SK-N-SH treated with all-trans-retinoic acid at 6 μM for 48 hours (cell line): ENCODE results near the gene CLEC18C.
"Not testable (repeated sequence)": the region's sequence is repeated elsewhere in the genome, so short reads cannot be mapped to it uniquely, and the experiment has no call there.

ENCODE experiments used
- ATAC-seq: fragments of 200-7000 bp; cut with Tn5 transposase; 3 replicates; pipeline ENCODE4 v1.9.1; 2020; ENCODE audit warnings: mild to moderate bottlenecking, moderate library complexity
- ARNTL ChIP-seq: fragments of 450-650 bp; formaldehyde crosslinking; IDR thresholded peaks from 2 replicates; pipeline ENCODE4 v1.5.0; 2020; ENCODE audit warnings: low read depth, mild to moderate bottlenecking, moderate library complexity, borderline replicate concordance
- BACH2 ChIP-seq: fragments of 250-450 bp; sonication (Bioruptor Pico); IDR thresholded peaks from 2 replicates; pipeline ENCODE4 v1.9.0; 2021; ENCODE audit warnings: mild to moderate bottlenecking, borderline replicate concordance
- CSDC2 ChIP-seq: fragments of 250-450 bp; sonication (Bioruptor Pico); IDR thresholded peaks from 2 replicates; pipeline ENCODE4 v1.5.0; 2020; ENCODE audit warnings: mild to moderate bottlenecking, moderate library complexity
- GLIS3 ChIP-seq: fragments of 250-450 bp; sonication (Bioruptor Pico); IDR thresholded peaks from 2 replicates; pipeline ENCODE4 v1.5.0; 2020; ENCODE audit warnings: mild to moderate bottlenecking, moderate library complexity
- ISL1 ChIP-seq: fragments of 250-450 bp; sonication (Bioruptor Pico); IDR thresholded peaks from 2 replicates; pipeline ENCODE4 v2.1.2; 2022; ENCODE audit warnings: mild to moderate bottlenecking, moderate library complexity
- OSR1 ChIP-seq: fragments of 250-450 bp; sonication (Bioruptor Pico); IDR thresholded peaks from 2 replicates; pipeline ENCODE4 v1.8.0; 2022; ENCODE audit warnings: moderate library complexity, mild to moderate bottlenecking, inconsistent platforms
- RARB ChIP-seq: fragments of 250-450 bp; sonication (Bioruptor Pico); IDR thresholded peaks from 2 replicates; pipeline ENCODE4 v1.8.0; 2021; ENCODE audit warnings: mild to moderate bottlenecking, moderate library complexity
- SNAI2 ChIP-seq: fragments of 250-450 bp; sonication (Bioruptor Pico); IDR thresholded peaks from 2 replicates; pipeline ENCODE4 v1.5.0; 2020; ENCODE audit warnings: mild to moderate bottlenecking, moderate library complexity
- TCF4 ChIP-seq: fragments of 250-450 bp; sonication (Bioruptor Pico); IDR thresholded peaks from 2 replicates; pipeline ENCODE4 v1.8.0; 2021; ENCODE audit warnings: mild to moderate bottlenecking, moderate library complexity, borderline replicate concordance
- TSHZ2 ChIP-seq: fragments of 250-450 bp; sonication (Bioruptor Pico); IDR thresholded peaks from 2 replicates; pipeline ENCODE4 v1.5.0; 2020; ENCODE audit warnings: mild to moderate bottlenecking, moderate library complexity
- ZFP3 ChIP-seq: fragments of 250-450 bp; sonication (Bioruptor Pico); IDR thresholded peaks from 2 replicates; pipeline ENCODE4 v1.5.0; 2020; ENCODE audit warnings: mild to moderate bottlenecking, moderate library complexity
- ZFP30 ChIP-seq: fragments of 450-650 bp; formaldehyde crosslinking; IDR thresholded peaks from 2 replicates; pipeline ENCODE4 v1.5.0; 2022; ENCODE audit warnings: mild to moderate bottlenecking, moderate library complexity
- ZNF565 ChIP-seq: fragments of 450-650 bp; formaldehyde crosslinking; conservative IDR thresholded peaks from 2 replicates; pipeline ENCODE4 v1.5.0; 2020; ENCODE audit warnings: low read depth, mild to moderate bottlenecking, moderate library complexity
- ZNF8 ChIP-seq: fragments of 450-650 bp; formaldehyde crosslinking; IDR thresholded peaks from 2 replicates; pipeline ENCODE4 v1.5.0; 2020; ENCODE audit warnings: mild to moderate bottlenecking, moderate library complexity
- TF ChIP-seq, protein P1 (sequence below): fragments of 250-450 bp; sonication (Bioruptor Pico); IDR thresholded peaks from 2 replicates; pipeline ENCODE4 v1.8.0; 2020; ENCODE audit warnings: mild to moderate bottlenecking, moderate library complexity, borderline replicate concordance

The CLEC18C gene

GRCh38 chr16:70173212-70173837 is at the start of gene CLEC18C:
TSS of gene CLEC18C (plus strand) at chr16:70173787. CDS start at chr16:70174279, 492 bp downstream.
- not testable (repeated sequence) for ATAC-seq

GRCh38 chr16:70123822-70124221 is 49.8 kb upstream of the CLEC18C start:
- not testable (repeated sequence) for ATAC-seq

GRCh38 chr16:70126226-70126625 is 47.4 kb upstream of the CLEC18C start:
- not testable (repeated sequence) for ATAC-seq

- not testable (repeated sequence) for ATAC-seq
Measured at GRCh38 chr16:70127706-70128105, 45.9 kb upstream of the CLEC18C start.

DNA sequence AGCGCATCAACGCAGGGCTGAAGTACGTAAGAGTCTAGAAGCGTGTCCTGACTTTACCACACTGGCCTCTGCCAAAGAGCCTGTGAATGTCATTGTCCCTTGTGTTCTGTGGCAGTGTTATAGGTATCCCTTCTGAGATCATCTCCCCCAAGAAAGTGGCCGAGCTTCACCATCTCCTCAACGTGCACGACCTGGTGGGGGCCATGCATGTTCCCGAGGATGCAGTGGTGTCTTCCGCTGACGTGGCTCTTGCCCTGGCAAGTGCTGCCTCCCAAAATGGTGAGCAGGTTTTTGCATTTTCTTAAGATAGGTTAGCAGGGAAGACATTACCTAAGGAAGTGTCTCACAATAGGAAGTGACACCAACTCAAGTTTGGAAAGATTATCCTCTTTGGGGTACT is 44.7 kb upstream of the CLEC18C start:
- not testable (repeated sequence) for ATAC-seq

DNA sequence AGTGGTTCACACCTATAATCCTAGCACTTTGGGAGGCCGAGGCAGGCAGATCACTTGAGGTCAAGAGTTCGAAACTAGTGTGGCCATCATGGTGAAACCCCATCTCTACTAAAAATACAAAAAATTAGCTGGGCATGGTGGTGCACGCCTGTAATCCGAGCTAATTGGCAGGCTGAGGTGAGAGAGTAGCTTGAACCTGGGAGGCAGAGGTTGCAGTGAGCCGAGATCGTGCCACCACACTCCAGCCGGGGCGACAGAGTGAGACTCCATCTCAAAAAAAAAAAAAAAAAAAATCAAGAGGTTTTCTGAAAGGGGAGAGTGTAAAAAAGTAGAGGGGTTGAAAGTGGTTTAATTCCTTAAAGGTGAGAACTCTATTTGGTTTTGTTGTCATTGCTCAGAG is 37.8 kb upstream of the CLEC18C start:
- not testable (repeated sequence) for ATAC-seq

DNA sequence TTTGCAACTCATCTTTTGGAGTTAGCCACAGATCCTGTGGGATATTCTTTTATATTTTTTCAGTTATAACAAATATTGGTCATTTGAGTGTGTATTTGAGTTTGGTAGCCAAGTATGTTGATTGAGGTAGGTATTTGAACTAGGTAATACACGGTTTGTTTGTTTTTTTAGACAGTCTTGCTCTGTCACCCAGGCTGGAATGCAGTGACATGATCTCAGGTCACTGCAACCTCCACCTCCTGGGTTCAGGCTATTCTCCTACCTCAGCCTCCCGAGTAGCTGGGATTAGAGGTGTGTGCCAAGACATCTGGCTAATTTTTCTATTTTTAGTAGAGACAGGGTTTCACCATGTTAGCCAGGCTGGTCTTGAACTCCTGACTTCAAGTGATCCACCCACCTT is 37.0 kb upstream of the CLEC18C start:
- ATAC-seq = not testable (repeated sequence)

GRCh38 chr16:70142739-70143138 is 30.8 kb upstream of the CLEC18C start:
- not testable (repeated sequence) for ATAC-seq

DNA sequence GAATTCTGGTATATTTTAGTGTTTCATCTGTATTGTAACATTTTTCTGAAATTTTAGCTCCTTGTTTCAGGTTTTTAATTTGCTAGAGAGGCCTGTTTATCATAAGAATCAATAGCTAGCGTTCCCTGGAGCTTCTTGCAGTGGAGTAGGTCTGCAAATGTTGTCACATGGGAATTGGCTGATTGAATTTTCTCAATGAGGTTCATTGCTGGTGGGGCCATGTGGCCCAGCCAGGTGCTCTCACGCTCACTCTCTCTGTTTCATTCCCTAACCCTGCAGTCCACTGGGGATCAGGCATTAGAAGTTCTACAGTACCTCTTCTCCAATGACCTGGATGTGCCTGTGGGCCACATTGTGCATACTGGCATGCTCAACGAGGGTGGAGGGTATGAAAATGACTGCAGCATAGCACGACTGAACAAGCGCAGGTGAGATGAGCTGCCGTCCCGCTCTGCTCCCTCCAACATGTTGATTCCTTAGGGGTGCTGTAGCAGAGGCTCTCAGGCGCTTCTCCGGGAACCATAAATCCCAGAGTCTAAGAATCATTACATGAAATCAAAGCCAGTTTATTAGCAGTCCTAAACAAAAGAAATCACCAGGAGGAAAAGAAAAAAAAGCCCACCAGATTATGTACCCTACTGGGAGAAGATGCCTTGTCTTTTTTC is 30.2 kb upstream of the CLEC18C start:
- ATAC-seq = not testable (repeated sequence)

- not testable (repeated sequence) for ATAC-seq
Measured at GRCh38 chr16:70147853-70148252, 25.7 kb upstream of the CLEC18C start.

DNA sequence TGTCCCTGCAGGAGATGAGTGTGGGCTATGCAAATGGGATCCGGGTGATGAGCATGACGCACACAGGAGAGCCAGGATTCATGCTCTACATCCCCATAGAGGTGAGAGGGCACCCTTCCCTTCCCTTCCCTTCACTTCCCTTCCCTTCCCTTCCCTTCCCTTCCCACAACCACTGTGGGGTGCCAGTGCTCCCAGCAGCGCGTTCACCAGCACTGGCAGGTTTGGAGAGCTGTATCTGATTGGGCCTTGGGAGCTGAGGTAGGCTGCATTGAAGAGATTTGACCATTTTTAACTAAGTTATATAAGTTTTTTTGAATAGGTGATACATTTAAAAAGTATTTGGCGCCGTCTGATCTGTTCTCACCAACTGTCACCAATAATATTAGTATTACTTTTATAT is 25.1 kb upstream of the CLEC18C start:
- ATAC-seq = not testable (repeated sequence)

DNA sequence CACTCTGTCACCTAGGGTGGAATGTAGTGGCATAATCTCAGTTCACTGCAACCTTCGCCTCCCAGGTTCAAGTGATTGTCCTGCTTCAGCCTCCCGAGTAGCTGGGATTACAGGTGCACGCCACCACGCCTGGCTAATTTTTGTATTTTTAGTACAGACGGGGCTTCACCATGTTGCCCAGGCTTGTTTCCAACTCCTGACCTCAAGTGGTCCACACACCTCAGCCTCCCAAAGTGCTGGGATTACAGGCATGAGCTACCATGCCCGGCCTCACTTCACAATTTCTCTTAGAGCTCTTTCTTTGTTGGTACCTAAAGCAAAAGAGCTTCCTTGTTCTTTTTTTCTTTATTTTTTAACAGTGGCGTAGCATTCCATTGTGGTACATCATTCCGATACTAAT is 24.3 kb upstream of the CLEC18C start:
- not testable (repeated sequence) for ATAC-seq

GRCh38 chr16:70151391-70151790 is 22.2 kb upstream of the CLEC18C start:
- ATAC-seq = no peak
- TF ChIP-seq GLIS3 (CRISPR knock-in tag) (no peak), RARB (CRISPR knock-in tag) (no peak)

DNA sequence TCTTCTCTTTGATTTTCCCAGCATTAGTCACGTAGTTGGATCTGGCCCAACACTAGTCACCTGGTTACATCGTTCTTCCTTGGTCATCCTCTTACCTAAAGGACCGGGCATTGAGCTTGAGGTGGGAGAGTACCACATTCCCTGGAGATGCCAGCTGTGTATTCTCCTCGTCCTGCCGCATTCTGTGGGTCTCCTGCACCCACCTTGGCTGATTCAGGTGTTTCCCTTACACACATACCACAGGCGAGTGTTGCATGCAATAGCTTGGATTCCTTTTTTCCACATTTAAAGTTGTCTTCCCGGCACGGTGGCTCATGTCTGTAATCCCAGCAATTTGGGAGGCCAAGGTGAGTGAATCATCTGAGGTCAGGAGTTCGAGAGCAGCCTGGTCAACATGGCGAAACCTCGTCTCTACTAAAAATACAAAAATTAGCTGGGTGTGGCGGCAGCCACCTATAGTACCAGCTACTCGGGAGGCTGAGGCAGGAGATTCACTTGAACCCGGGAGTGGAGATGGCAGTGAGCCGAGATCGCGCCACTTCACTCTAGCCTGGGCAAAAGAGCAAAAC is 21.6 kb upstream of the CLEC18C start:
- ATAC-seq = no peak
- TF ChIP-seq, protein P1, sequence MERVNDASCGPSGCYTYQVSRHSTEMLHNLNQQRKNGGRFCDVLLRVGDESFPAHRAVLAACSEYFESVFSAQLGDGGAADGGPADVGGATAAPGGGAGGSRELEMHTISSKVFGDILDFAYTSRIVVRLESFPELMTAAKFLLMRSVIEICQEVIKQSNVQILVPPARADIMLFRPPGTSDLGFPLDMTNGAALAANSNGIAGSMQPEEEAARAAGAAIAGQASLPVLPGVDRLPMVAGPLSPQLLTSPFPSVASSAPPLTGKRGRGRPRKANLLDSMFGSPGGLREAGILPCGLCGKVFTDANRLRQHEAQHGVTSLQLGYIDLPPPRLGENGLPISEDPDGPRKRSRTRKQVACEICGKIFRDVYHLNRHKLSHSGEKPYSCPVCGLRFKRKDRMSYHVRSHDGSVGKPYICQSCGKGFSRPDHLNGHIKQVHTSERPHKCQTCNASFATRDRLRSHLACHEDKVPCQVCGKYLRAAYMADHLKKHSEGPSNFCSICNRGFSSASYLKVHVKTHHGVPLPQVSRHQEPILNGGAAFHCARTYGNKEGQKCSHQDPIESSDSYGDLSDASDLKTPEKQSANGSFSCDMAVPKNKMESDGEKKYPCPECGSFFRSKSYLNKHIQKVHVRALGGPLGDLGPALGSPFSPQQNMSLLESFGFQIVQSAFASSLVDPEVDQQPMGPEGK (CRISPR knock-in tag) = no peak
- no peak for TF ChIP-seq SNAI2
- no peak for TF ChIP-seq CSDC2 (CRISPR knock-in tag)
- no peak for TF ChIP-seq ZNF565 (CRISPR knock-in tag)
- TF ChIP-seq OSR1 = no peak
- no peak for TF ChIP-seq ARNTL
- no peak for TF ChIP-seq ZNF8 (CRISPR knock-in tag)
- TF ChIP-seq TCF4 (CRISPR knock-in tag) = no peak
- no peak for TF ChIP-seq ZFP30 (CRISPR knock-in tag)
- TF ChIP-seq ISL1 (CRISPR knock-in tag) = no peak
- TF ChIP-seq ZFP3 (CRISPR knock-in tag) = no peak
- TF ChIP-seq BACH2 (CRISPR knock-in tag) = no peak
- TF ChIP-seq TSHZ2 (CRISPR knock-in tag) = no peak
